Measurements from ENCODE around the gene ZNF22. TPM values are rescaled to one million over a fixed set of nuclear protein-coding genes. Genes with fewer than 3 reads are reported as not detected.
A peak's percentile ranks its signal among the peaks of the same experiment; 100 is the strongest.

The ZNF22 gene
- 7.0 TPM for total RNA-seq

- peak; percentile 82 for ATAC-seq
These were observed at the start of gene ZNF22 for GRCh38 chr10:45000752-45001380. ZNF22 (plus strand) TSS chr10:45000923; CDS start chr10:45003369, 2,446 bp downstream.

- no peak for ATAC-seq
These were observed 49.0 kb upstream of the ZNF22 start for GRCh38 chr10:44951576-44952226.

- ATAC-seq = no peak
These were observed 47.9 kb upstream of the ZNF22 start for GRCh38 chr10:44952779-44953231.

GRCh38 chr10:44954042-44954441 lies 46.7 kb upstream of the ZNF22 start:
- no peak for ATAC-seq

GRCh38 chr10:44954962-44955361 lies 45.8 kb upstream of the ZNF22 start:
- no peak for ATAC-seq

GRCh38 chr10:44955413-44956070 lies 45.2 kb upstream of the ZNF22 start:
- no peak for ATAC-seq

- no peak for ATAC-seq
These were observed 44.5 kb upstream of the ZNF22 start for GRCh38 chr10:44956226-44956625.

- ATAC-seq = no peak
These were observed 43.7 kb upstream of the ZNF22 start for GRCh38 chr10:44956717-44957706.

- no peak for ATAC-seq
These were observed 42.4 kb upstream of the ZNF22 start for GRCh38 chr10:44958196-44958897.

- ATAC-seq = no peak
These were observed 41.9 kb upstream of the ZNF22 start for GRCh38 chr10:44958898-44959246.

- ATAC-seq = peak; percentile 98
These were observed 41.3 kb upstream of the ZNF22 start, which contains the start of gene RASSF4 for GRCh38 chr10:44959247-44960087. RASSF4 (plus strand) TSS chr10:44959802; CDS start chr10:44970203, 10,401 bp downstream.

- no peak for ATAC-seq
These were observed 40.6 kb upstream of the ZNF22 start for GRCh38 chr10:44960088-44960460.

- ATAC-seq = no peak
These were observed 40.1 kb upstream of the ZNF22 start for GRCh38 chr10:44960482-44961229.

GRCh38 chr10:44961230-44961571 lies 39.5 kb upstream of the ZNF22 start:
- no peak for ATAC-seq

- no peak for ATAC-seq
These were observed 38.6 kb upstream of the ZNF22 start for GRCh38 chr10:44961931-44962750.

- ATAC-seq = no peak
These were observed 37.6 kb upstream of the ZNF22 start for GRCh38 chr10:44962870-44963738.

- ATAC-seq = no peak
These were observed 36.7 kb upstream of the ZNF22 start for GRCh38 chr10:44963772-44964633.
